Naive thymus-derived CD4-positive, alpha-beta T cell (primary cell): ENCODE measurements around the gene SNU13. TPM values are rescaled to one million over a fixed set of nuclear protein-coding genes. Genes with fewer than 3 reads are reported as not detected.
"Not testable (repeated sequence)": the region's sequence is repeated elsewhere in the genome, so short reads cannot be mapped to it uniquely, and the experiment has no call there.

Experiments
- ATAC-seq: fragments of 150-1000 bp; cut with Tn5 transposase; 2 replicates; pipeline ENCODE4 v1.10.0; 2021; ENCODE audit warnings: mild to moderate bottlenecking, moderate library complexity
- CTCF ChIA-PET: fragments of 350-600 bp; sonication (Branson Sonifier 250); formaldehyde crosslinking; loops from one replicate; lab custom pipeline; 2021; ENCODE audit warnings: antibody characterized with exemption; lab: Charles Lee
- POLR2A ChIA-PET: fragments of 350-600 bp; sonication (Branson Sonifier 250); formaldehyde crosslinking; loops from one replicate; lab custom pipeline; 2021; ENCODE audit warnings: antibody characterized with exemption, inconsistent platforms; lab: Charles Lee
- DNase-seq, 9 donors: peaks; one replicate each; pipeline versions ENCODE4 v3.0.0 to v3.0.0-alpha.2; 2020 to 2022; ENCODE audit warnings: mixed read lengths in 1 of 9
- H3K27ac ChIP-seq: one replicate; pipeline ENCODE4 v1.7.0; 2013; ENCODE audit warnings: mild to moderate bottlenecking, low read depth, low read length, moderate library complexity
- H3K27me3 ChIP-seq, 2 donors: one replicate each; pipeline ENCODE4 v1.7.0; 2013; ENCODE audit warnings: low read length in 2 of 2, mild to moderate bottlenecking in 2 of 2, moderate library complexity in 2 of 2; ENCODE audit not compliant: control insufficient read depth in 2 of 2, insufficient read depth in 2 of 2
- H3K36me3 ChIP-seq, 3 experiments: 1 replicate in 2 of 3; 2 replicates in 1 of 3; pipeline ENCODE4 v1.7.0; 2013; ENCODE audit warnings: low read length in 3 of 3, mild to moderate bottlenecking in 3 of 3, moderate library complexity in 1 of 3; ENCODE audit not compliant: insufficient read depth in 3 of 3, control insufficient read depth in 2 of 3
- H3K4me1 ChIP-seq, 2 donors: one replicate each; pipeline ENCODE4 v1.7.0; 2013; ENCODE audit warnings: low read length in 2 of 2, mild to moderate bottlenecking in 2 of 2, moderate library complexity in 1 of 2; ENCODE audit not compliant: control insufficient read depth in 2 of 2, insufficient read depth in 2 of 2
- H3K4me3 ChIP-seq: 2 replicates; pipeline ENCODE4 v1.7.0; 2013; ENCODE audit warnings: mild to moderate bottlenecking, low read length
- H3K9me3 ChIP-seq, 3 experiments: 1 replicate in 2 of 3; 2 replicates in 1 of 3; pipeline ENCODE4 v1.7.0; 2013; ENCODE audit warnings: low read length in 3 of 3; ENCODE audit not compliant: control insufficient read depth in 2 of 3
- H3K27ac Mint-ChIP-seq, 9 donors: one replicate each; pipeline ENCODE4 v1.8.0; 2020 to 2022; ENCODE audit warnings: mixed read lengths in 9 of 9, mild to moderate bottlenecking in 8 of 9, moderate library complexity in 5 of 9, inconsistent platforms in 2 of 9
- H3K27me3 Mint-ChIP-seq, 5 donors: one replicate each; pipeline ENCODE4 v1.8.0; 2021 to 2022; ENCODE audit warnings: mixed read lengths in 5 of 5, mild to moderate bottlenecking in 1 of 5
- H3K36me3 Mint-ChIP-seq, 5 donors: one replicate each; pipeline ENCODE4 v1.8.0; 2020 to 2022; ENCODE audit warnings: mixed read lengths in 5 of 5, mild to moderate bottlenecking in 3 of 5, inconsistent platforms in 1 of 5
- H3K4me1 Mint-ChIP-seq, 7 donors: one replicate each; pipeline ENCODE4 v1.8.0; 2020 to 2022; ENCODE audit warnings: mixed read lengths in 7 of 7, mild to moderate bottlenecking in 3 of 7, inconsistent platforms in 1 of 7
- H3K4me3 Mint-ChIP-seq, 10 donors: one replicate each; pipeline ENCODE4 v1.8.0; 2020 to 2022; ENCODE audit warnings: mild to moderate bottlenecking in 10 of 10, mixed read lengths in 10 of 10, moderate library complexity in 6 of 10, inconsistent platforms in 2 of 10
- H3K9me3 Mint-ChIP-seq, 11 donors: one replicate each; pipeline ENCODE4 v1.8.0; 2020 to 2022; ENCODE audit warnings: mixed read lengths in 11 of 11, mild to moderate bottlenecking in 4 of 11, inconsistent platforms in 1 of 11, moderate library complexity in 1 of 11
- intact Hi-C, 2 donors: fragments of 100-400 bp; cut with micrococcal nuclease; formaldehyde crosslinking; loops; one replicate each; pipeline ENCODE4 v1.15.1; 2023
- polyA plus RNA-seq, 2 donors: library from polyadenylated mRNA; unstranded; fragments of 300-500 nt; fragmentation: Illumina TruSeq; gene quantifications; one replicate each; pipeline ENCODE4 v1.2.3, GENCODE V29; 2021
- total RNA-seq, 6 experiments: library from RNA in 5 of 6; stranded (reverse) in 5 of 6; gene quantifications; 1 replicate in 5 of 6; 2 replicates in 1 of 6; pipeline ENCODE4 v1.2.3 and lab custom pipeline; 2021 to 2026

Gene SNU13
- total and polyA plus RNA-seq, 7 experiments from 2014 or later = 117 to 295 (median 124) TPM

DNA sequence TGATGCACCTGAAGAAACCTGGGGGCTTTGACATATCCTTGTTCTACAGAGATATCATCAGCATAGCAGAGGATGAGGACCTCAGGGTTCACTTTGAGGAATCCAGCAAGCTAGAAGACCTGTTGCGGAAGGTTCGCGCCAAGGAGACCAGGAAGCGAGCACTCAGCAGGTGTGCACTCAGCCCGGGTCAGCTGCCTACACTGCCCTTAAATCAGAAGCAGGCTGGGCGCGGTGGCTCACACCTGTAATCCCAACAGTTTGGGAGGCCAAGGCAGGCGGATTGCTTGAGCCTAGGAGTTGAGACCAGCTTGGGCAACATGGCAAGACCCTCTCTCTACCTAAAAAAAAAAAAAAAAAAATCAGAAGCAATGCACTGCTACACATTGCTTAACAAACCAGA lies 51.0 kb downstream of the SNU13 start:
- H3K9me3 Mint-ChIP-seq, H3K9me3 ChIP-seq, H3K27ac ChIP-seq, H3K4me1 ChIP-seq, H3K4me3 Mint-ChIP-seq, ATAC-seq, H3K27me3 Mint-ChIP-seq, DNase-seq, intact Hi-C loops, H3K27ac Mint-ChIP-seq, H3K4me3 ChIP-seq, H3K27me3 ChIP-seq: not testable (repeated sequence)
- CTCF ChIA-PET = interaction anchor here (0.6 to 0.7 kb wide), 2 partner anchors 384 to 549 kb away, joined by 3 read pairs; no protein-coding TSS in a partner anchor
- peaks cover 9 to 16% (median 10%) of the 10 kb centered on the region in 7 donors for H3K4me1 Mint-ChIP-seq
- peaks cover 6 to 39% (median 23%) of the 10 kb centered on the region in 5 donors for H3K36me3 Mint-ChIP-seq
- peaks cover 19 to 87% (median 28%) of the 10 kb centered on the region in 3 experiments for H3K36me3 ChIP-seq
- POLR2A ChIA-PET = interaction anchor here (1.4 kb wide), 1 partner anchor 11 kb away, joined by 3 read pairs; no protein-coding TSS in a partner anchor

DNA sequence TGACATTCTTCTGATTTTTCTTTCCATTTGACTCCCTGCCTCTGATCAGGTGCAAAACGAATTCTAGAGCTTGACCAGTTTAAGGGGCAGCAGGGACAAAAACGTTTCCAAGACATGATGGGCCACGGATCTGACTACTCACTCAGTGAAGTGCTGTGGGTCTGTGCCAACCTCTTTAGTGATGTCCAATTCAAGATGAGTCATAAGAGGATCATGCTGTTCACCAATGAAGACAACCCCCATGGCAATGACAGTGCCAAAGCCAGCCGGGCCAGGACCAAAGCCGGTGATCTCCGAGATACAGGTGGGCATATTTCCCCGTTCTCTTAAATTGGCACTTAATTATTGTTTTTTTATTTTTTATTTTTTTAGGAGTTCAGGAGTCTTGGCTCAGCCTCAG lies 52.2 kb downstream of the SNU13 start:
- no peaks in the 10 kb centered on the region for H3K4me1 ChIP-seq
- no peak for DNase-seq
- H3K4me1 Mint-ChIP-seq = peaks cover 0 to 12% (median 4%) of the 10 kb centered on the region in 7 donors
- H3K4me3 ChIP-seq = no peak overlapping the region
- ChIA-PET CTCF (no interaction called here), POLR2A (no interaction called here)
- H3K4me3 Mint-ChIP-seq = no peak overlapping the region
- H3K9me3 ChIP-seq = no peaks in the 10 kb centered on the region
- intact Hi-C loops = no loop called here
- H3K36me3 ChIP-seq = peaks cover 19 to 78% (median 23%) of the 10 kb centered on the region in 3 experiments
- H3K36me3 Mint-ChIP-seq = peaks cover 0 to 35% (median 13%) of the 10 kb centered on the region in 5 donors
- H3K27me3 Mint-ChIP-seq = no peaks in the 10 kb centered on the region
- H3K27ac Mint-ChIP-seq = no peak overlapping the region
- no peak overlapping the region for H3K27ac ChIP-seq
- no peaks in the 10 kb centered on the region for H3K27me3 ChIP-seq
- ATAC-seq = no peak
- no peaks in the 10 kb centered on the region for H3K9me3 Mint-ChIP-seq

DNA sequence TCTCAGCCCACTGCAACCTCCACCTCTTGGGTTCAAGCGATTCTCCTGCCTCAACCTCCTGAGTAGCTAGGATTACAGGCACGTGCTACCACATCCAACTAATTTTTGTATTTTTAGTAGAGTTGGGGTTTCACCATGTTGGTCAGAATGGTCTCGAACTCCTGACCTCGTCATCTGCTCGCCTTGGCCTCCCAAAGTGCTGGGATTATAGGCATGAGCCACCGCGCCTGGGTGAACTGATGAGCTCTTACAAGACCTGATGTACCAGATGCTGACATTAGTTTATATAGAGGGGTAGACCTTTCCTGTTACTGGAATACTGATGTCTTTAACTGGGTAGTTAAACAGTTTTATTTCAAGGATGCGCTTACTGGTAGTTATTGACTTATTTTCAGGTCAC lies 54.1 kb downstream of the SNU13 start:
- H3K9me3 ChIP-seq, H3K9me3 Mint-ChIP-seq, H3K4me3 Mint-ChIP-seq, intact Hi-C loops, DNase-seq, H3K27ac Mint-ChIP-seq, H3K27me3 ChIP-seq, H3K4me1 ChIP-seq, H3K27me3 Mint-ChIP-seq, ATAC-seq, H3K4me3 ChIP-seq, H3K27ac ChIP-seq, CTCF ChIA-PET: not testable (repeated sequence)
- peaks cover 0 to 12% (median 4%) of the 10 kb centered on the region in 7 donors for H3K4me1 Mint-ChIP-seq
- H3K36me3 ChIP-seq = peaks cover 11 to 69% (median 20%) of the 10 kb centered on the region in 3 experiments
- POLR2A ChIA-PET = interaction anchor here (1.0 kb wide), 1 partner anchor 13 kb away, joined by 4 read pairs; the partner anchor contains the start of gene XRCC6
- peaks cover 0 to 35% (median 10%) of the 10 kb centered on the region in 5 donors for H3K36me3 Mint-ChIP-seq

DNA sequence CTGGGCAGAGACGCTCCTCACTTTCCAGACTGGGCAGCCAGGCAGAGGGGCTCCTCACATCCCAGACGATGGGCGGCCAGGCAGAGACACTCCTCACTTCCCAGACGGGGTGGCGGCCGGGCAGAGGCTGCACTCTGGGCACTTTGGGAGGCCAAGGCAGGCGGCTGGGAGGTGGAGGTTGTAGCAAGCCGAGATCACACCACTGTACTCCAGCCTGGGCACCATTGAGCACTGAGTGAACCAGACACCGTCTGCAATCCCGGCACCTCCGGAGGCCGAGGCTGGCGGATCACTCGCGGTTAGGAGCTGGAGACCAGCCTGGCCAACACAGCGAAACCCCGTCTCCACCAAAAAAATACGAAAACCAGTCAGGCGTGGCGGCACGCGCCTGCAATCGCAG lies 57.1 kb downstream of the SNU13 start:
- H3K27ac ChIP-seq, H3K4me3 ChIP-seq, H3K27me3 ChIP-seq, H3K9me3 ChIP-seq, CTCF ChIA-PET, intact Hi-C loops, POLR2A ChIA-PET, H3K9me3 Mint-ChIP-seq, ATAC-seq, H3K4me1 ChIP-seq, H3K27me3 Mint-ChIP-seq, DNase-seq: not testable (repeated sequence)
- H3K27ac Mint-ChIP-seq = peak overlapping the region in 1 of 9 donors; percentile 12
- peaks cover 4 to 30% (median 17%) of the 10 kb centered on the region in 7 donors for H3K4me1 Mint-ChIP-seq
- peaks cover 0 to 71% (median 33%) of the 10 kb centered on the region in 3 experiments for H3K36me3 ChIP-seq
- peak overlapping the region in 1 of 10 donors; percentile 28 for H3K4me3 Mint-ChIP-seq
- peaks cover 4 to 50% (median 24%) of the 10 kb centered on the region in 5 donors for H3K36me3 Mint-ChIP-seq

DNA sequence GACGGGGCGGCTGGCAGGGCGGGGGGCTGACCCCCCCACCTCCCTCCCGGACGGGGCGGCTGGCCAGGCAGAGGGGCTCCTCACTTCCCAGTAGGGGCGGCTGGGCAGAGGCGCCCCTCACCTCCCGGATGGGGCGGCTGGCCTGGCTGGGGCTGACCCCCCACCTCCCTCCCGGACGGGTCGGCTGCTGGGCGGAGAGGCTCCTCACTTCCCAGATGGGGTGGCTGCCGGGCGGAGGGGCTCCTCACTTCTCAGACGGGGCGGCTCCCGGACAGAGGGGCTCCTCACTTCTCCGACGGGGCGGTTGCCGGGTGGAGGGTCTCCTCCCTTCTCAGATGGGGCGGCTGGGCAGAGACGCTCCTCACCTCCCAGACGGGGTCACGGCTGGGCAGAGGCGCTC lies 57.6 kb downstream of the SNU13 start:
- POLR2A ChIA-PET, ATAC-seq, H3K27me3 ChIP-seq, CTCF ChIA-PET, intact Hi-C loops, H3K9me3 Mint-ChIP-seq, H3K4me1 ChIP-seq, H3K27ac Mint-ChIP-seq, DNase-seq, H3K4me3 ChIP-seq, H3K4me3 Mint-ChIP-seq, H3K27ac ChIP-seq, H3K9me3 ChIP-seq, H3K27me3 Mint-ChIP-seq: not testable (repeated sequence)
- peaks cover 4 to 47% (median 24%) of the 10 kb centered on the region in 5 donors for H3K36me3 Mint-ChIP-seq
- peaks cover 0 to 68% (median 30%) of the 10 kb centered on the region in 3 experiments for H3K36me3 ChIP-seq
- peaks cover 4 to 30% (median 17%) of the 10 kb centered on the region in 7 donors for H3K4me1 Mint-ChIP-seq

DNA sequence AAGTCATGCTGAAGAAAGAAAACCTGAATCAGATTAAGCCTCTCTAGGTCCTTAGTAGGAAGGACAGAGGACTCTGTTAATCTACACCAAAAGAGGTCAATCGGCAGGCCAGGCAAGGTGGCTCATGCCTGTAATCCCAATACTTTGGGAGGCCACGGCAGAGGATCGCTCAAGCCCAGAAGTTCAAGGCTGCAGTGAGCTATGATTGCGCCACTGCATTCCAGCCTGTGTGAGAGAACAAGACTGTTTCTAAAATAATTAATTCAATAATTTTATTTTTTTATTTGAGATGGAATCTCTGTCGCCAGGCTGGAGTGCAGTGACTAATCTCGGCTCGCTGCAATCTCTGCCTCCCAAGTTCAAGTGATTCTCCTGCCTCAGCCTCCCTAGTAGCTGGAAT lies 63.1 kb downstream of the SNU13 start:
- Histone ChIP-seq H3K4me1 (peaks cover 8 to 10% of the 10 kb centered on the region in 2 donors), H3K27me3 (no peaks in the 10 kb centered on the region), H3K9me3 (no peaks in the 10 kb centered on the region), H3K4me3 (no peak overlapping the region), H3K27ac (no peak overlapping the region), H3K36me3 (peaks cover 0 to 70% (median 23%) of the 10 kb centered on the region in 3 experiments)
- intact Hi-C loops = no loop called here
- H3K36me3 Mint-ChIP-seq = peaks cover 4 to 38% (median 31%) of the 10 kb centered on the region in 5 donors
- H3K4me3 Mint-ChIP-seq = no peak overlapping the region
- ATAC-seq (no peak), DNase-seq (no peak)
- peaks cover 0 to 3% (median 0%) of the 10 kb centered on the region in 5 donors for H3K27me3 Mint-ChIP-seq
- H3K4me1 Mint-ChIP-seq = peaks cover 17 to 47% (median 33%) of the 10 kb centered on the region in 7 donors
- peaks cover 0 to 4% (median 0%) of the 10 kb centered on the region in 11 donors for H3K9me3 Mint-ChIP-seq
- POLR2A ChIA-PET = no interaction called here
- CTCF ChIA-PET = no interaction called here
- peak overlapping the region in 1 of 9 donors; percentile 56 for H3K27ac Mint-ChIP-seq
